GM10847 (cell line): Measurements from ENCODE around the gene KCNJ5.

Experiments
- POLR2A ChIP-seq: IDR thresholded peaks from 2 replicates; pipeline ENCODE4 v1.6.1; 2011; ENCODE audit not compliant: insufficient read length; ENCODE audit errors: extremely low read depth

The KCNJ5 gene

GRCh38 chr11:128965485-128965884 is 74.3 kb downstream of the KCNJ5 start:
- no peak for TF ChIP-seq POLR2A

- no peak for TF ChIP-seq POLR2A
These were observed 76.4 kb downstream of the KCNJ5 start for GRCh38 chr11:128967578-128967977.

GRCh38 chr11:128968916-128969315 is 77.8 kb downstream of the KCNJ5 start:
- no peak for TF ChIP-seq POLR2A
